Colonic mucosa (tissue), 4 donors: ENCODE results near the gene PITHD1. TPM values are rescaled to one million over a fixed set of nuclear protein-coding genes. Genes with fewer than 3 reads are reported as not detected.

Experiments used
- DNase-seq: peaks from one replicate; pipeline ENCODE4 v3.0.0-alpha.2; 2020
- H3K27ac ChIP-seq: fragments of 200-600 bp; one replicate; pipeline ENCODE4 v1.8.0; 2021
- H3K27me3 ChIP-seq: fragments of 200-600 bp; one replicate; pipeline ENCODE4 v1.8.0; 2021
- H3K36me3 ChIP-seq: fragments of 200-600 bp; one replicate; pipeline ENCODE4 v1.8.0; 2021
- H3K4me1 ChIP-seq: fragments of 200-600 bp; one replicate; pipeline ENCODE4 v1.8.0; 2021; ENCODE audit warnings: mild to moderate bottlenecking
- H3K4me3 ChIP-seq: fragments of 200-600 bp; one replicate; pipeline ENCODE4 v1.8.0; 2021
- H3K9ac ChIP-seq, 2 donors: one replicate each; pipeline ENCODE4 v1.7.0; 2013; ENCODE audit warnings: control low read depth in 2 of 2, low read depth in 2 of 2, low read length in 2 of 2
- H3K9me3 ChIP-seq: fragments of 200-600 bp; one replicate; pipeline ENCODE4 v1.8.0; 2021
- intact Hi-C: fragments of 100-400 bp; cut with DNase I; formaldehyde crosslinking; loops from one replicate; pipeline ENCODE4 v1.14.1; 2022
- total RNA-seq, 2 donors: library from RNA; stranded (reverse); fragmentation: NEBNext Ultra II Directional in 1 of 2; extraction: Animal tissue kit (Norgen Biotek cat#: 25700) in 1 of 2; gene quantifications; one replicate each; pipeline ENCODE4 v1.2.1, GENCODE V29; 2021
- TF ChIP-seq, protein P1 (sequence below): fragments of 200-600 bp; IDR thresholded peaks from one replicate; pipeline ENCODE4 v1.8.0; 2022; ENCODE audit warnings: antibody characterized with exemption, mild to moderate bottlenecking
- donor health status: healthy.
- donor health status: DM: no; HTN: no; CAD: no.
- donor health status: DM: no; HTN: no; CAD: no.

Gene PITHD1
- total RNA-seq, 2 donors from 2014 or later: 51.5 to 51.6 TPM

DNA sequence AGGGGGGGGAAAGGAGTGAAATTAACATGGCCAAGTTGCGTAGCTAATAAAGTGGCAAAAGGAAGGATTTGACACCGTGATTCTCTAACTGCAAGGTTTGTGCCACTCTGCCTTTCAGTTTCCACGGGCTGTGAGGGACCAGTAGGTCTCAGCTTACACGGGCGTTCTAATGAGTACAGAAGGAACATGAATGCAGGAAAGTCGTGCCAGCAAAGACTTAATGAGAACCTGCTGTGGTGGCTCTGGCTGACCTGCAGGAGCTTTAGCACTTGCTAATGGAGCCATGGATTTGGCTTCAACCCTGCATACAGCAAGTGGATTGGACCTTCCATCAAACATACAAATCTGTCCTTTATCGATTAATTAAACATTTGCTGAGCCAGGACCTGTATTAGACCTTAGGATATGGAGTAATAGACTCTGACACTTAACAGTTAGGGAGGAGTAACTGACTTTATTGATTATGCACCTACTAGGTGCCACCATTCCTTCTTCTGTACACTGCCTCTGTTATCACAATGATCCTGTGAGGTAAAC, 15.1 kb upstream of the PITHD1 start:
- DNase-seq: no peak
- Histone ChIP-seq H3K9me3 (no peaks in the 10 kb centered on the region), H3K9ac (no peak overlapping the region), H3K4me3 (no peak overlapping the region), H3K27me3 (no peaks in the 10 kb centered on the region), H3K27ac (no peak overlapping the region), H3K36me3 (no peaks in the 10 kb centered on the region), H3K4me1 (no peaks in the 10 kb centered on the region)
- intact Hi-C loops: no loop called here
- TF ChIP-seq, protein P1, sequence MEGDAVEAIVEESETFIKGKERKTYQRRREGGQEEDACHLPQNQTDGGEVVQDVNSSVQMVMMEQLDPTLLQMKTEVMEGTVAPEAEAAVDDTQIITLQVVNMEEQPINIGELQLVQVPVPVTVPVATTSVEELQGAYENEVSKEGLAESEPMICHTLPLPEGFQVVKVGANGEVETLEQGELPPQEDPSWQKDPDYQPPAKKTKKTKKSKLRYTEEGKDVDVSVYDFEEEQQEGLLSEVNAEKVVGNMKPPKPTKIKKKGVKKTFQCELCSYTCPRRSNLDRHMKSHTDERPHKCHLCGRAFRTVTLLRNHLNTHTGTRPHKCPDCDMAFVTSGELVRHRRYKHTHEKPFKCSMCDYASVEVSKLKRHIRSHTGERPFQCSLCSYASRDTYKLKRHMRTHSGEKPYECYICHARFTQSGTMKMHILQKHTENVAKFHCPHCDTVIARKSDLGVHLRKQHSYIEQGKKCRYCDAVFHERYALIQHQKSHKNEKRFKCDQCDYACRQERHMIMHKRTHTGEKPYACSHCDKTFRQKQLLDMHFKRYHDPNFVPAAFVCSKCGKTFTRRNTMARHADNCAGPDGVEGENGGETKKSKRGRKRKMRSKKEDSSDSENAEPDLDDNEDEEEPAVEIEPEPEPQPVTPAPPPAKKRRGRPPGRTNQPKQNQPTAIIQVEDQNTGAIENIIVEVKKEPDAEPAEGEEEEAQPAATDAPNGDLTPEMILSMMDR: no peak

DNA sequence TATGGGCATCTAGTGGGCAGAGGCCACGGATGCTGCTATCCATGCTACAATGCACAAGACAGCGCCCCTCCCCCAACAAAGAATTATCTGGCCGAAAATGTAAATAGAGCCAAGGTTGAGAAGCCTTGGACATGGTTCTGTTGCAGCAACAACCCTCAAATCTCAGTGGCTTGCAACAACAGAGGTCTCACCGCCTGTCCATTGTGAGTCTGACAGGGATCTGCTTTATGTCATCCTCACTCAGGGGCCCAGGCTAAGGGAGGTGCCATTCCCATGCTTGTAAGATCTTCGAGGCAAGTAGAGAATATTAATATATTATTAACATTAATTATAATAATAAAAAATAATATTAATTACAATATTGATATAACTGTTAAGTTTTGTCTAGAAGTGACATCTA, 9.5 kb upstream of the PITHD1 start:
- H3K27me3 ChIP-seq: no peaks in the 10 kb centered on the region
- no peak overlapping the region for H3K4me3 ChIP-seq
- TF ChIP-seq, protein P1: no peak
- no peaks in the 10 kb centered on the region for H3K36me3 ChIP-seq
- DNase-seq: no peak
- no peaks in the 10 kb centered on the region for H3K4me1 ChIP-seq
- H3K9ac ChIP-seq: no peak overlapping the region
- intact Hi-C loops: no loop called here
- H3K9me3 ChIP-seq: no peaks in the 10 kb centered on the region
- H3K27ac ChIP-seq: no peak overlapping the region

DNA sequence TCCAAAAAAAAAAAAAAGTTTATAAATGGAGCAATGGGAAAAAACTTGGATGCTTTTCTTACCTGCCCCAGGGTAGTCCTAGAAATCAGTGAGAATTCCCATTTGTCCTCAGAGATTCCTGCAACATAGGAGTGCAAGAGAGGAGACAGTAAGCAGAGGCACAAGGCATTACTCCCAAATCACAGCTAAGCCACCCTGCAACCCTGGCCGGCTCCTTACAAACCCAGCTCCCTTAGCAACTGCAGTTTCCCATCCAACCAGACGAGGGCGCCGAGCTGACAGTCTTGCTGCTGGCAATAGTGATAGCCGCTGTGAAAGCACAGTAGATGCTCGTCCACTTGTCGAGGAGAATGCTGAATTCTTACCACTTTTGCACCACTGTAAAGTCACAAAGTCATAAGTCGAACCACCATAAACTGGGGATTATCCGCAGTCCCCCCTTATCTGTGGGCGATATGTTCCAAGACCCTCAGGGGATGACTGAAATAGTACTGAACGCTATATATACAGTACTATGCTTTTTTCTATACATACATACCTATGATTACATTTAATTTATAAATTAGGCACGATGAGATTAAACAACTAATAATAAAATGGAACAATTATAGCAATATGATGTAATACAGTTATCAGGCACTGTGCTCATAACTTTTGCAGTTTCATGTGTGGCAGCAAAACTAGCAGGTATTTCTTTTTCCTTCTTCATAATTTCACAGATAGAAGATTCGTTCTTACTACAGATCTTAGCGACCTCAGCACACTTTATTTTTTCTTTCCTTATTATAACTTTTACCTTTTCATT, 6.0 kb upstream of the PITHD1 start:
- Histone ChIP-seq H3K27me3 (no peaks in the 10 kb centered on the region), H3K4me3 (no peak overlapping the region), H3K9me3 (no peaks in the 10 kb centered on the region), H3K36me3 (no peaks in the 10 kb centered on the region), H3K27ac (no peak overlapping the region), H3K9ac (no peak overlapping the region), H3K4me1 (no peaks in the 10 kb centered on the region)
- intact Hi-C loops: loop anchor here (5.0 kb wide), 1 partner anchor 145 kb away; no protein-coding TSS in a partner anchor
- TF ChIP-seq, protein P1: peak; percentile 89
- DNase-seq: peak; percentile 92

DNA sequence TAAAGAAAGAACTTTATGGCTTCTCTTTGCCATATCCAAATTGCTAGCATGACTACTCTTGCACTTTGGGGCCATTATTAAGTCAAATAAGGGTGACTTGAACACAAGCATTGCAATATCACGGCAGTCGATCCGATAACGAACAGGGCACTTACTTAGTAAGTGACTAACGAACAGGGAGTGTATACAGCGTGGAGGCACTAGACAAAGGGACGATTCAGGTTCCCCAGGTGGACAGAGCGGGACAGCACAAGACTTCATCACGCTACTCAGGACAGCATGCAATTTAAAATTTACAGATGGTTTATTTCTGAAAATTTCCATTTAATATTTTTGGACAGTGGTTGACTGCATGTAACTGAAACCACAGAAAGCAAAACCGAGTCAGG, 5.4 kb upstream of the PITHD1 start:
- H3K9me3 ChIP-seq: no peaks in the 10 kb centered on the region
- no peak for DNase-seq
- H3K27me3 ChIP-seq: no peaks in the 10 kb centered on the region
- H3K27ac ChIP-seq: no peak overlapping the region
- TF ChIP-seq, protein P1: no peak
- H3K4me3 ChIP-seq: no peak overlapping the region
- intact Hi-C loops: loop anchor here (5.0 kb wide), 1 partner anchor 144 kb away; no protein-coding TSS in a partner anchor
- H3K4me1 ChIP-seq: no peaks in the 10 kb centered on the region
- H3K9ac ChIP-seq: no peak overlapping the region
- no peaks in the 10 kb centered on the region for H3K36me3 ChIP-seq

DNA sequence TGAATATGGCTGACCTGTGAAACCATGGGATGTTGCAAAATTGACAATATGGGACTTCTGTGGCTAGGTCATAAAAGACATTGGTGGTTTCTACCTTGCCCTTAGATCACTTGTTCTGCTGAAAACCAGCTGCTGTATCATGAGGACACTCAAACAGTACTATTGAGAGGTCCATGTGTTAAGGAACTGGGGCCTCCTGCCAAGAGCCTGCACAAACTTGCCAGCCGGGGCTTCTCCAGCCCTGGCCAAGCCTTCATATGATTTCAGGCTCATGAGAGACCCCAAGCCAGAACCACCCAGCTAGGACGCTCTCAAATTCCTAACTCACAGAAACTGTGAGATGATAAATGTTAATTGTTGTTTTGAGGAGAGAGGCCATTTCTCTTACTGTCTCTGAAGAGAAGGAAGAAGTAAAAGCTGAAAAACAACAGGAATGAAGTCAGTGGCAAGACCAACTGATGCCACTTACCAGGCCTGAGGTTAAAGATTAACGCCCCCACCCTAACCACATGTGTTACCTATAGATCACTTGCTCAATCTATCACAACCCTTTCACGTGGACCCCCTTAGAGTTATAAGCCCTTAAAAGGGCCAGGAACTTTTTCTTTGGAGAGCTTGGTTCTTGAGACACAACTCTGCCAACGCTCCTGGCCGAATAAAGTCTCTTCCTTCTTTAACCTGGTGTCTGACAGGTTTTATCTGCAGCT, 3.9 kb upstream of the PITHD1 start:
- H3K9ac ChIP-seq: no peak overlapping the region
- H3K27me3 ChIP-seq: no peaks in the 10 kb centered on the region
- TF ChIP-seq, protein P1: no peak
- no peak overlapping the region for H3K4me3 ChIP-seq
- intact Hi-C loops: loop anchor here (5.0 kb wide), 1 partner anchor 143 kb away; no protein-coding TSS in a partner anchor
- H3K9me3 ChIP-seq: no peaks in the 10 kb centered on the region
- H3K27ac ChIP-seq: no peak overlapping the region
- H3K36me3 ChIP-seq: no peaks in the 10 kb centered on the region
- no peak for DNase-seq
- peaks cover 4% of the 10 kb centered on the region for H3K4me1 ChIP-seq
